CMK (cell line): ENCODE data around the gene TIMM50.
"Not testable (repeated sequence)": the region's sequence is repeated elsewhere in the genome, so short reads cannot be mapped to it uniquely, and the experiment has no call there.

Source experiments
- DNase-seq: peaks from one replicate; pipeline ENCODE4 v3.0.0-alpha.2; 2010; ENCODE audit warnings: low read depth

Gene TIMM50

DNA sequence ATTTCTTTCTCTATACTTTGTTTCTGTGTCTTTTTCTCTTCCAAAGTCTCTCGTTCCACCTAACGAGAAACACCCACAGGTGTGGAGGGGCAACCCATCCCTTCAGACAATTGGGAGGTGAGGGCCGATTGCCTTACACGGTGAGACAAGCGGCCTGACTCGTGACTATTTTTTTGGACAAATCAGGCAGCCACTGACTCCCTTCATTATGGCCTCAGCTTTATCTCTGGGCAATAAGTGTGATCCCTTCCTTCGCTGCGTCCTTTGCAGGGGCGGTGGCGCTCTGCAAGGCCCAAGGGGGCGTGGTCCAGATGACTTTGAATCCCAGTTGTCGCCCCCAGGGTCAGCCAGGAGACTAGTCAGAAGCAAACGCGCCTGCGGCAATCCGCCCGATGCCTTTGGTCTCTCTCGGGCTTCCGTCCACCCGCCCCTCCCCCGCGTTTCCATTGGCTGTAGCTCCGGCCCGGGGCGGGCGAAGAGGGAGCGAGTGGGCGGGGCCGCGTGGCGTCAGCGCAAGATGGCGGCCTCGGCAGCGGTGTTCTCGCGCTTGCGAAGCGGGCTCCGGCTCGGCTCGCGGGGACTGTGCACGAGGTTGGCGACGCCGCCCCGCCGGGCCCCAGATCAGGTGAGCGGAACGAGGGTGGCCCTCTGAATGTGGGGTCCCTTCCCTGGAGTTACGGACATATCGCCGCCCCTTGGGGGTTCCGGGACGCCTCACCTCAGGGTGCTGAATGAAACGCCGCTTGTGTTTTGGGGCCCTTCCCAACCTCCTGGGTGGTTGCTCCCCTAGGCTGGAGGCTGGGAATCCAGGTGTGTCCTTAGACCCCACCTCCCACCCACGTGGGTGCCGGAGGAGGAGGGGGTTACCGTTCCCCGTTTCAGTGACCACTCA, at the start of gene TIMM50:
TIMM50 (plus strand) TSS at position 502 of the 892 bp plus-strand sequence; CDS start at position 518, 16 bp downstream.
- peak; percentile 99 for DNase-seq

DNA sequence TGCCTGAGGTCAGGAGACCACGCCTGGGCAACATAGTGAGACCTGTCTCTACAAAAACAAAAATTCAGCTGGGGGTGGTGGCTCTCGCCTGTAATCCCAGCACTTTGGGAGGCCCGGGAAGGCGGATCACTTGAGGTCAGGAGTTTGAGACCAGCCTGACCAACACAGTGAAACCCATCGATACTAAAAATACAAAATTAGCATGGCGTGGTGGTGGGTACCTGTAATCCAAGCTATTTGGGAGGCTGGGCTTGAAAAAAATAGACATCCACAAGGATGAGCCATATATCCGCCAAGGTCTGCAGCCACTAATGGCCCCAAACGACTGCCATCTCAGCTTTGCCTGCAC, 48.0 kb upstream of the TIMM50 start:
- DNase-seq, result no peak

DNA sequence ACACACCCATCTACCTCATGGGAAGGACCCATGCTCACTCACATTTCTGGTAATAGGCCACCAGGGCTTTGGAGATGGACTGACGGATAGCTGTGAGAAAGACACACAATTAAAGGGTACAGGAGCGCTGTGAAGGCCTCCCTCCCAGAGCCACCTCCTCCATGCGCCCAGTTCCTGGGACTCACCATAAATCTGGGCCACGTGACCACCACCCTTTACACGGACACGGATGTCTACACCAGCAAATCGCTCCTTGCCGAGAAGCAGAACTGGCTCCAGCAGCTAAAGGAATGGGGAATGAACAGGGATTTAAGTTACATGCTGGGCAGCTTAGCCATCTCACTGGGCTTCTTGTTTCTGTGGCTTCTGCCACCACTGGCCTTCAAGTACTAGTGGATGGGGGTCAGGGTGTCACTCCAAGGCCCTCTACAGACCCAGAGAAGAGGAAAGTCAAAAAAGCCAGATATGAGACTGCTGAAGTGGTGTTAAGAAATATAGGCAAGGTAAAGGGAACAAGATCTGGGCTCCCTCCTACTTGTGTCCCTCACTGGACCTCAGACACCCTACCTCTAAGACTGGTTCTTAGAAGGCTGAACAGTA, 47.1 kb upstream of the TIMM50 start:
- DNase-seq, result no peak

DNA sequence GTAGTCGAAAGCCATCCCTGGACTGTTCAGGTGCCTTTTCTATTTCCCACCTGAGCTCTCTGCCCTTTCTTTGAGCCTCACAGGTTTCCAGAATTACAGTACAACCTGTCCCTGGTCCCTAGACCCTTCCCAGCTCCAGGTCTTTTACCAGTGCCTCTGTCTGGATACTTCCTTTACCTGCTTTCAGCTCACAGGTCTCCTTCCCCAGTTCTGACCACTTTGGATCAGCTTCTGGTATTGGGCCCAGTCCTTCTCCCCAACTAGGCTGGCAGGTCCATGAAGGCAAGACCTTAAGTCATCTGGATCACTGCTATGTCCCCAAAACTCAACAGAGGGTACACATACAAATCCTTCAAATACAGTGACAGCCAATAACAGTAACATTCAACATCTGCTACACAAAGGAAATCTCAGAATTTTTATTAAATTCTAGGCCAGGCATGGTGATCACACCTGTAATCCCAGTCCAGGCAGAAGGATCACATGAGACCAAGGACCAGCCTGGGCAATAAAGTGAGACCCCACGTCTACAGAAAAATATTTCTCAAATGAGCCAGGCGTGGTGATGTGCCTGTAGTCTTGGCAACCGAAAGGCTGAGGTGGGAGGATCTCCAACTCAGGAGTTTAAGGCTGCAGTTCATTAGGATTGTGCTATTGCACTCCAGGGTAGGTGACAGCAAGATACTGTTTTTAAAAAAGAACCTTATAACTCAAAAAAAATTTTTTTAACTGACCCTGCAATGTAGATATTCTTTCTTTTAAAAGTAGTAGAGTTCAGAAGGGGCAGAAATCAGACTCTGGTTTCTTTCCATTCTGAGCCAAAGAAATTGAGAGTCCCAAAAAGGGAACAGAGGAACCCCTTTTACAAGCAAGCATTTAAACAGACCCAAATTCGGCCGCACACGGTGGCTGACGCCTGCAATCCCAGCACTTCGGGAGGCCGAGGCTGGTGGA, 46.2 kb upstream of the TIMM50 start:
- no peak for DNase-seq

DNA sequence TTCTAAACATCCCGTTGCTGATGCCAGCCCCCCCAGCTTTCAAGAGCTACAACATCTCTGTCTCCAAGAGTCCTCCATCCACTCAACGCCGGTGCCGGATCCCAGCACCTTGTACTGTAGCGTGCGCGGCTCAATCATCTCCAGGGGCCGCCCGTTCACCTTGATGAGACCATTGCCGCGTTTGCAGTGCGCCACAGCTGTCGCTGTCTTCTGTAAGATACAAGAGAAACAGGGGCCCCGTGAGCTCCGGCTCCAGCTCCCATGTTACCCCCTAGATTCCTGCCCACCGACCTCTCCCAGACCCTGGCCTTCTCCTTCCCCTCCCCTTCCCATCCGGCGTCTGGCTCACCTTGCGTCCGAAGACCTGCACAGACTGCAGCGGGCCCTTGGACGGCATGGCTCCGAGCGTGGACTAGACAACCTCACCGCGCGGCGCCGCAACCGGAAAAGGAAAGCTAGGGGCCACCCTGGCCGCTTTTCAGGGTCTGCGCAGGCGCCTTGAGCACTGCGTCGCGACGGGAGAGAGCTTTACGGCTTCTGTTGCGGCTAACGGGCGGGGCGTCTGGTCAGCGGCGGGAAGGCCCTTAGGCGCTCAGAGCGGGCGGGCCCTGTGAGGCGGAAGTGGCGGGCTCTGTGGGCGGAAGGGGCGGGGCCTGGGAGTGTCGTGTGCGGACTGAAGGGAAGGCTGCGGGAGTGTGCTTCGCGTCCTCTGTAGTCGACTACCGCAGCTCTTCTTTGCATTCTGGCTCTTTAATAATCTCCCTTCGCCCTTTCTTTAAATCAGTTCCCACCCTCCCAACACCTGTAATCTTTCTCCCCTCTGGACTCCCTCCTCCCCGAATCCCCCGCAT, 44.9 kb upstream of the TIMM50 start, which contains the start of gene RPS16:
RPS16 (minus strand) TSS at position 451 of the 851 bp plus-strand sequence; CDS start at position 397, 54 bp downstream.
- peak; percentile 95 for DNase-seq

DNA sequence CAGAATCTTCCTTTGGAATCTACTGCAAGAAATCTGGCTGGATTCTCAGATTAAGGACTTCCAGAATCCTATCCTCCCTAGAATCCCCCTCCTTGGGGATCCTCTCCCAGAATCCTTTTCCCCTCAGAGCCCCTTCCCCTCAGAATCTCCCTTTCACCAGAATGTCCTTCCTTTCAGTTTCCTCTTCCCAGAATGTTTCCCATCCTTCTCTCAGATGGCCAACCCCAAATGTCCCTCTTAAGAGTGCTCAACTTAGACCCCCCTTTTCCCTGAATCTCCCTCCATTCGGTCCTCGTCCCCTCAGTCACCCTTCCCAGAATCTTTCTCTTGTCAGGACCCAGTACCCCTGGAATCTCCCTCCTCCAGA, 44.3 kb upstream of the TIMM50 start:
- DNase-seq, result no peak

DNA sequence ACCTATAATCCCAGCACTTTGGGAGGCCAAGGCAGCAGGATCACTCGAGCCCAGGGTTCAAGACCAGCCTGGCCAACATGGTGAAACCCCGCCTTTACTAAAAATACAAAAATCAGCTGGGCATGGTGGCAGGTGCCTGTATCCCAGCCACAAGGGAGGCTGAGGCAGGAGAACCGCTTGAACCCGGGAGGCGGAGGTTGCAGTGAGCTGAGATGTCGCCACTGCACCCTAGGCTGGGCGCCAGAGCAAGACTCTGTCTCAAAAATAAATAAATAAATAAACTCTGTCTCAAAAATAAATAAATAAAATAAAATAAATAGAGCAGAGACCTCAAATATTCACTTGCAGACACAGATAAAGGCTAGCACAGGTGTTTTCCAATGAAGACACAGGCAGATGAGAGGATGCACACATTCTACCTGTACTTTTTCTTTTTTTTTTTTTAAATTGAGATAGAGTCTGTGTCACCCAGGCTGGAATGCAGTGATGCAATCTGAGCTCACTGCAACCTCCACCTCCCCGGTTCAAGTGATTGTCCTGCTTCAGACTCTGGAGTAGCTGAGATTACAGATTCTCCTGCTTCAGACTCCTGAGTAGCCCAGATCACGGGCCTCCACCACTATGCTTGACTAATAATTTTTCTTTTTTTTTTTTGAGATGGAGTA, 42.2 kb upstream of the TIMM50 start:
- no peak for DNase-seq

DNA sequence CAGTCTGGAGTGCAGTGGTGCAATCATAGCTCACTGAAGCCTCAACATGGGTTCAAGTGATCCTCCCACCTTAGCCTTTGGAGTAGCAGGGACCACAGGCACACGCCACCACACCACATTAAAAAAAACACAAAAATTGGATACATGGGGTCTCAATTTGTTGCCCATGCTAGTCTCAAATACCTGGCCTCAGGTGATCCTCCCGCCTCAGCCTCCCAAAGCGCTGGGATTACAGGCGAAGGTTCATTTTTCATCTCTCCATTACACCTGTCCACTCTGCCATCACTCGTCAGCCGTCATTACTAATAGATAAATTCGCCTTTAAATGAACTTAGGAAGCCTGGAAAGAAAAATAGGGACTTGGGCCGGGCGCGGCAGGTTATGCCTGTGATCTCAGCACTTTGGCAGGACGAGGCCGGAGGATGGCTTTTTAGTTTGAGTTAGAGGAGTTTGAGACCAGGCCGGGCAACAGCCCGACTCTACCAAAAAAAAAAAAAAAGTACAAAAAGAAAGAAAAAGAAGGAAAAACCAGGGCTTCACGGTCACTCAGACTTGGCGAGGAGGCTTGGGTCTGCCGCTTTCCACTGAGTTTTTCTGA, 35.9 kb upstream of the TIMM50 start:
- no peak for DNase-seq

DNA sequence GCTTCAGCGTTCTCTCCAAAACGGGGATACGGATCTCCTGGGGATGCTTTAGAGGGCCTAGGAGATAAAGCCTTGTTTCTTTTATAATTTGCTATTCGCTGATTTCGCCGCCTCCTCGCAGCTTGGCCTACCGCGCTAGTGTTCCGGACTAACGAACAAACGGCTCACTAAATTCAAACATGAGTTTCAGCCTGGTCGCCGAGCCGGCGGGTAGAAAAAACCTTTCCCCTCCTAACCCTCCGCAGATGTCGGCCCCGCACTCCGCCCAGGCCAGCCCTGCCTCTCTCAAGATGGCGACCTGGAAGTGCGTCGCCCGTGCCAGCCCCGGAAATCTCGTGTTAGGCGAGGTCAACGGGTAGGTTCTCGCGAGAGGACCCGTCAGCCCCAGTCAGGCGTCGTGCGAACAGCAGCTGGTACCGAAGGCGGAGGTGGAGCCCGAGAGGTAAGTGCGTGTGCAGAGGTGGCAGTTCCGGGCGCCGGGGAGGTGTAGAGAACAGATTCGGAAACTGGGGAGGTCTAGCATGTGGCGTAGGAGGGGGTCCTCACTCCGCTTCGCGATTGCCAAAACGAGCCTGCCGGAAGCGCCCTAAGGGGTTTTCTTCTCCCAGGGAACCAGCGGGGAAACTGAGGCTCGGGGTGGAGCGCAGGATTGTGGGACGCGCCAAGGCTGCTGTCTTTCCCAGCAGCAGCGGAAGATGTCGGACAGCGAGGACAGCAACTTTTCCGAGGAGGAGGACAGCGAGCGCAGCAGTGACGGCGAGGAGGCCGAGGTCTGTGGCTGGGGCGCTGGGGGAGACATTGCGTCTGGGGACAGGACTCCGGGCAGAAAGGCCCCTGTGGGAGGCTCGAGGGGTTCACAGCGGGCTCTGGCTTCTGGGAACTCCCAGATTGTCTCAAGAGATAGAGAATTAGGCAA, 35.2 kb upstream of the TIMM50 start, which contains the start of gene SUPT5H:
SUPT5H (plus strand) TSS at position 387 of the 916 bp plus-strand sequence; CDS start at position 696, 309 bp downstream.
- peak; percentile 97 for DNase-seq

DNA sequence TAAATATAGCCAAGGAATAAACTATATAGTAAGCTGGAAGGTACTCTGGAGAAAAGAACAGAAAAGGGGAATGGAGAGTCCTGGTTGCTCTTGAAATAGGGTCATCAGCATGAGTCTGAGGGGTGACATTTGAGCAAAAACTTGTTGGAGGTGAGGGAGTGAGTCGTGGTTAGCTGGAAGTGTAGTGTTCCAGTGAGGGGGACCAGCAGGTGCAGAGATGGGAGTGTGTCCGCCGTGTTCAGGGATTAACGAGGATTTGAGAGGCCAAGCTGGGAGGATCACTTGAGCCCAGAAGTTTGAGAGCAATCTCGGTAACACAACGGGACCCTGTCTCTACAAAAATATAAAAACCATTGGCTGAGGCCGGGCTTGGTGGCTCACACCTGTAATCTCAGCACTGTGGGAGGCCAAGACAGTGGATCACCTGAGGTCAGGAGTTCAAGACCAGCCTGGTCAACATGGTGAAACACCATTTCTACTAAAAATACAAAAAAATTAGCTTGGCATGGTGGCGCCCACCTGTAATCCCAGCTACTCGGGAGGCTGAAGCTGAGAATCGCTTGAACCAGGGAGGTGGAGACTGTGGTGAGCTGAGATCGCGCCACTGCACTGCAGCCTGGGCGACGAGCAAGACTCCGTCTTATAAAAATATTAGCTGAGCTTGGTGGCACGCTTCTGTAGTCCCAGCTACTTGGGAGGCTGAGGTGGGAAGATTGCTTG, 34.1 kb upstream of the TIMM50 start:
- DNase-seq, result no peak

DNA sequence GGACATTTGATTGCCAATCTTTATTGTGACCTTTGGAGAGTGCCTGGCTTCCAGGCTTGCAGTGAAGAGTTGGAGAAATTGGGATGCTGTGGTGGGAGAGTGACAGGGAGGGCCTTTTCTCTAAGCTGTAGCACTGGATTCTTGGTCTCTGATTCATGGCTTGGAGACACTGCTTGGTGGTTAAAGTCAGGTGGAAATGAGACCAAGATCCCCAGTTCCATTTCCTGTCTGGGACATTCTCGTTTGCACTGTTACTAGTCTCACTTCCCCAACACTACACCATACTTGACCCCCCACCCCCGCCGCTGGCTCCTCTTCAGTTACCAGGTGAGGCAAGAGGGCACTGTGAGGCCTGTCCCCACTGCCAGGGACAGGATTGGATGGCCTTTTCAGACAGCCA, 32.4 kb upstream of the TIMM50 start:
- no peak for DNase-seq

DNA sequence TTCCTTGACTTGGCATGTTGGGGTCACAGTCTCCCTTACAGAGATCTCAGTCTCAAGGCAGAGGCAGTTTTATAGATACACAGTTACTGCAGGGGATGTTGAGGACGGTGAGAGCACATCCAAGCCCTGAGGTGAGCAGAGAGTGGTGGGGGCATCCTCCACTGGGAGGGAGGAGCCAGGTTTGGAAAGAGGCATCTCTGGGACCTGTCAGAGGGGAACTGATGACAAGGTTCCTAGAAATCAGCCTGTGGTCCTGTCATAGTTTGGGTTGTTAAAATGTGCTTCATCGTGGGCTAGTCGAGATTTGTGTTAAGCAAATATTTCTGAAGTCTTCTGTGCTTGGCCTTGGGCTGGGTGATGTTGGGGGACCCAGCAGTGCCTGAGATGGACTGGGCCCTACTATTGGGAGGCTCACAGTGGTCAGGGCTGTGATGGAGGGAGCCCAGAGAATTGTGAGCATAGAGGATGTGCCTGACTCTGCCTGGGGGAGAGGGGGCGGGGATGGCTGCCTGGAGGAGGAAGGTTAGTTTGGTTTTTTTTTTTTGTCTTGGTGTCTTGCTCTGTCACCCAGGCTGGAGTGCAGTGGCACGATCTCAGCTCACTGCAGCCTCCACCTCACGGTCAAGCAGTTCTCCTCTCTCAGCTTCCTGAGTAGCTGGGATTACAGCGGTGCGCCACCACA, 31.4 kb upstream of the TIMM50 start:
- DNase-seq, result no peak

DNA sequence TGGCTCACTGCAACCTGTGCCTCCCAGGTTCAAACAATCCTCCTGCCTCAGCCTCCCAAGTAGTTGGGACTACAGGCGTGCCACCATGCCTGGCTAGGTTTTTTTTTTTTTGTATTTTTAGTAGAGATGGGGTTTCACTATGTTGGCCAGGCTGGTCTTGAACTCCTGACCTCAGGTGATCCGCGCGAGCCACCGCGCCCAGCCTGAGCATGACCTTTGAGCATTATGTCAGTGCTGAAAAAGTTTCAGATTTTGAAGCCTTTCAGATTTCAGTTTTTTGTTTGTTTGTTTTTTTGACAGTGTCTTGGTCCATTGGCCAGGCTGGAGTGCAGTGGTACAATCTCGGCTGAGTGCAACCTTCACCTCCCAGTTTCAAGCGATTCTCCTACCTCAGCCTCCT, 29.4 kb upstream of the TIMM50 start:
- not testable (repeated sequence) for DNase-seq

DNA sequence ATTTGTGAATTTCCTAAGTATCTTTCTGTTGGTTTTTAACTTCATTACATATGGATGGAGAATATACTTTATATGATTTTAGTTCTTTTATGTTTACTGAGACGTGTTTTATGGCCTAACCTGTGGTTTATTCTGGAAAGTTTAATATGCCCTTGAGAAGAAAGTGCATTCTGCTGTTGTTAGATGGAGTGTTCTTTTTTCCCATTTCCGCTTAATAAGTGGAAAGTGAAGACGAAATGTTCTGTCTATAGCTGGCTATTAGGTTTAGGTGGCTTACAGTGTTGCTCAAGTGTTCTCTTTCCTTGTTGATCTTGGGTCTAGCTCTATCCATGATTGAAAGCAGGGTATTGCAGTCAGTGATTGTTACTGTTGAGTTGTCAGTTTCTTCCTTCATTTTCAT, 17.2 kb upstream of the TIMM50 start:
- DNase-seq, result no peak

DNA sequence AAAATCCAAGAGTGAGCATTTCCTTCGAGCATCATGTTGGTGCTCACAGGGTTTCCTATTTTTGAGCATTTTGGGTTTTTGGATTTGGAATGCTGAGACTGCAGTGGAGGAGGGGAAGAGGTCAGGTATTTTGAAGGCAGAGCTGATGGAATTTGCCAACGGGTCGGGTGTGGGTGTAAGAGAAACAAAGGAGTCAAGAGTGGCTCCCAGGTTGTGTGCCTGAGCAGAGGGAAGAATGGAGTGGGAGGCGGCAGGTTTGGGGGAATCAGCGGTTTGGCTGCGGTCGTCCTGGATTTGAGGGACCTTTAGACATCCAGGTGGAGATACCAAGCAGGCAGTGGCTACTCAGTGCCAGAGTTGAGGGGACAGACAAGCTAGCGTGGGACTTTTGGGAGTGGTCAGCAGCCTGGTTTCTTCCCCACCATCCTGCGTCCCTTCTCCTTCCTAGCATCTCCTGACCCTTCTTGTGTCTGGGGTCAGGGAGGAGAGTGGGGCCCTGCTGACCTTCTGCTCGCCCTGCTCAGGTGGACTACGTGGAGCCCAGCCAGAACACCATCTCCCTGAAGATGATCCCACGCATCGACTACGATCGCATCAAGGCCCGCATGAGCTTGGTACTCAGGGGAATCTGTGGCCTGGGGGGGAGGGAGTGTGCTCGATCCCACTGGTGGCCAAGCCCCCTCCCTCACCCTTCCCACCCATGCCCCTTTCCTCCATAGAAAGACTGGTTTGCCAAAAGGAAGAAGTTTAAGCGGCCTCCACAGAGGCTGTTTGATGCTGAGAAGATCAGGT, 14.5 kb upstream of the TIMM50 start:
- no peak for DNase-seq

DNA sequence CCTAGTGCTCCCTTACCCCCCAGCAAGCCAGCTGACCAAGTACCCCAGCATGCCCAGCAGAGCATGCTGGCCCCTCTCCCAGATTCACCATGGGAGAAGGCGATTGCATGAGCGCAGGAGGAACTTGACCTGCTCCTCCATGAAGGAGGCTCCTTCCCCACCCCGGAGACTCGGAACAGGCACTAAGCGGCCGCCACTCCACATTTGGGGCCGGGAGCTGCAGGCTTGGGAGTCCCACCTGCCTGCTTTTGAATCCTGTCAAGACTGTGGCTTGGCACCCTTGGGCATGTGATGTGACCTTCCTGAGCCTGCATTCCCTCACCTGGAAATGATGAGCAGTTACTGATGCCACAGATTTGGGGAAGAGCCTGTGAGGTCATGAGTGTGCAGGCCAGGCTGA, 12.7 kb upstream of the TIMM50 start:
- no peak for DNase-seq

DNA sequence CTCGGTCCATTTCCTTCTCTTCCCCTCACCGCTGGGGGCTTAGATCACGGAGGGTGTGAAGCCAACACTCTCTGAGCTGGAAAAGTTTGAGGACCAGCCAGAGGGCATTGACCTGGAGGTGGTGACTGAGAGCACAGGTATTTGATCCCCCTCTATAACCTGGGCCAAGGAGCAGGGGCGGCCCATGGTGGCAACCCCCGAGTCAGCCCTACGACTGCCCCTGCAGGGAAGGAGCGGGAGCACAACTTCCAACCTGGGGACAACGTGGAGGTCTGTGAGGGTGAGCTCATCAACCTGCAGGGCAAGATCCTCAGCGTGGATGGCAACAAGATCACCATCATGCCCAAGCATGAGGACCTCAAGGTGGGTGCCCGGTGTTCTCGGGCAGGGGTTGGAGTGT, 11.6 kb upstream of the TIMM50 start:
- no peak for DNase-seq
